Endothelial cell of umbilical vein (primary cell): ENCODE data around the gene SNCAIP. TPM values are rescaled to one million over a fixed set of nuclear protein-coding genes. Genes with fewer than 3 reads are reported as not detected.

ENCODE experiments used
- BruUV-seq: library from RNA; stranded (reverse); fragments of 400-500 nt; replicated peaks from 2 replicates; lab custom pipeline; 2021; lab: Mats Ljungman, UMichigan
- CTCF ChIA-PET: fragments of 300-600, 350-600 bp; sonication (Branson Sonifier 250); formaldehyde crosslinking; loops from one replicate; lab custom pipeline; 2021; ENCODE audit warnings: antibody characterized with exemption, inconsistent platforms; lab: Charles Lee
- POLR2A ChIA-PET: fragments of 300-600, 350-600 bp; sonication (Branson Sonifier 250); formaldehyde crosslinking; loops from one replicate; lab custom pipeline; 2021; ENCODE audit warnings: antibody characterized with exemption, inconsistent platforms; lab: Charles Lee
- DNase-seq: peaks from one replicate; pipeline ENCODE4 v3.0.0-alpha.2; 2011; ENCODE audit warnings: low read depth, low spot score
- FAIRE-seq: peaks from 2 replicates; lab custom pipeline; 2011; peaks lifted over from hg19 to GRCh38; lab: Jason Lieb, UNC
- H2AFZ ChIP-seq: 2 replicates; pipeline ENCODE4 v1.6.0; 2012; ENCODE audit warnings: low read depth, low read length, control low read depth, inconsistent platforms
- H3K27ac ChIP-seq: 2 replicates; pipeline ENCODE4 v1.5.1; 2011; ENCODE audit warnings: low read depth, mild to moderate bottlenecking, control low read depth, low read length, moderate library complexity; ENCODE audit not compliant: insufficient read depth
- H3K27me3 ChIP-seq, 2 experiments: 2 replicates each; pipeline versions ENCODE4 v1.6.0 to v1.6.1; 2011; ENCODE audit warnings: low read length in 2 of 2, mixed read lengths in 1 of 2; ENCODE audit not compliant: control insufficient read depth in 2 of 2, insufficient read depth in 2 of 2
- H3K36me3 ChIP-seq, 2 experiments: 2 replicates in 1 of 2; 3 replicates in 1 of 2; pipeline ENCODE4 v1.5.1; 2011; ENCODE audit warnings: low read length in 2 of 2, mild to moderate bottlenecking in 1 of 2, moderate library complexity in 1 of 2; ENCODE audit not compliant: control insufficient read depth in 2 of 2, insufficient read depth in 2 of 2; ENCODE audit errors: extremely low read depth in 1 of 2
- H3K4me1 ChIP-seq: 3 replicates; pipeline ENCODE4 v1.5.1; 2011; ENCODE audit warnings: mild to moderate bottlenecking, low read length; ENCODE audit not compliant: control insufficient read depth, insufficient read depth; ENCODE audit errors: extremely low read depth
- H3K4me2 ChIP-seq: 2 replicates; pipeline ENCODE4 v1.6.1; 2011; ENCODE audit warnings: low read length, control low read depth, mixed read lengths; ENCODE audit not compliant: insufficient read depth
- H3K4me3 ChIP-seq, 3 experiments: fragments of 200-600 bp in 1 of 3; sonication (generic), shearing (Covaris generic) in 1 of 3; replicated peaks in 1 of 3; 2 replicates each; pipeline ENCODE4 v1.5.1; 2011 to 2016; ENCODE audit warnings: control low read depth in 3 of 3, low read length in 3 of 3, mild to moderate bottlenecking in 2 of 3, inconsistent platforms in 1 of 3, low read depth in 1 of 3, moderate library complexity in 1 of 3; ENCODE audit not compliant: insufficient read depth in 1 of 3
- H3K79me2 ChIP-seq: 2 replicates; pipeline ENCODE4 v1.6.0; 2012; ENCODE audit warnings: low read length, inconsistent platforms; ENCODE audit not compliant: control insufficient read depth, insufficient read depth
- H3K9ac ChIP-seq: replicated peaks from 2 replicates; pipeline ENCODE3; 2011; ENCODE audit warnings: low read length, control low read depth; ENCODE audit not compliant: insufficient read depth; ENCODE audit errors: extremely low read depth
- H3K9me1 ChIP-seq: replicated peaks from 3 replicates; pipeline ENCODE4 v1.6.0; 2011; ENCODE audit warnings: mild to moderate bottlenecking, low read length; ENCODE audit not compliant: control insufficient read depth, insufficient read depth; ENCODE audit errors: extremely low read depth
- H3K9me3 ChIP-seq: replicated peaks from 2 replicates; pipeline ENCODE4 v1.5.1; 2012; ENCODE audit warnings: low read length, inconsistent platforms; ENCODE audit not compliant: control insufficient read depth, insufficient read depth
- H4K20me1 ChIP-seq: replicated peaks from 2 replicates; pipeline ENCODE3; 2011; ENCODE audit warnings: mild to moderate bottlenecking, low read length; ENCODE audit not compliant: control insufficient read depth, insufficient read depth; ENCODE audit errors: extremely low read depth
- EZH2 ChIP-seq: IDR thresholded peaks from 2 replicates; pipeline ENCODE4 v1.6.1; 2012; ENCODE audit warnings: borderline replicate concordance, low read depth, mild to moderate bottlenecking, moderate library complexity, low read length, inconsistent platforms; ENCODE audit not compliant: severe bottlenecking
- FOS ChIP-seq: IDR thresholded peaks from 2 replicates; pipeline ENCODE4 v1.6.1; 2011; ENCODE audit warnings: mild to moderate bottlenecking, low read length, moderate library complexity, borderline replicate concordance; ENCODE audit not compliant: insufficient read depth
- GATA2 ChIP-seq: IDR thresholded peaks from 2 replicates; pipeline ENCODE4 v1.7.0; 2011; ENCODE audit warnings: low read depth, mild to moderate bottlenecking, moderate library complexity, mixed read lengths, low read length; ENCODE audit not compliant: insufficient read length, insufficient read depth
- MAX ChIP-seq: IDR thresholded peaks from 2 replicates; pipeline ENCODE4 v1.6.1; 2011; ENCODE audit not compliant: insufficient read depth, insufficient read length
- MYC ChIP-seq: IDR thresholded peaks from one replicate; pipeline ENCODE4 v1.6.1; 2011; ENCODE audit warnings: mild to moderate bottlenecking, low read depth, low read length
- POLR2A ChIP-seq: IDR thresholded peaks from 2 replicates; pipeline ENCODE4 v1.6.1; 2012; ENCODE audit warnings: low read depth, mild to moderate bottlenecking, control low read depth, low read length
- POLR2AphosphoS5 ChIP-seq: IDR thresholded peaks from 2 replicates; pipeline ENCODE4 v1.6.1; 2012; ENCODE audit warnings: low read depth, mild to moderate bottlenecking, control low read depth, low read length, moderate library complexity; ENCODE audit not compliant: insufficient read depth
- dilution Hi-C: fragments of 300-500 bp; cut with MboI; formaldehyde crosslinking; loops from one replicate; pipeline ENCODE4 v1.15.0; 2019; ENCODE audit warnings: low sequenced_read_pairs; ENCODE audit not compliant: extremely low pct_ligation_motif_present
- intact Hi-C: fragments of 100-400 bp; cut with micrococcal nuclease; formaldehyde crosslinking; loops from one replicate; pipeline ENCODE4 v1.10.0; 2022
- polyA plus RNA-seq, 4 experiments: library from polyadenylated mRNA; depleted of rRNA in 3 of 4; stranded (reverse) in 3 of 4; unstranded in 1 of 4; fragments of >200 nt; gene quantifications; 2 replicates each; pipeline versions ENCODE4 v1.2.1 to v1.2.3, GENCODE V29; 2011 to 2012; ENCODE audit warnings: missing spikeins in 1 of 4
- total RNA-seq: library from RNA; stranded (reverse); gene quantifications from 2 replicates; pipeline ENCODE4 v1.2.3, GENCODE V29; 2021
- TF ChIP-seq, protein P1 (sequence below), 2 donors: IDR thresholded peaks; 1 replicate in 1 of 2; 2 replicates in 1 of 2; pipeline ENCODE4 v1.5.1; 2011; ENCODE audit warnings: low read length in 2 of 2, mild to moderate bottlenecking in 2 of 2, moderate library complexity in 2 of 2, control low read depth in 1 of 2, inconsistent platforms in 1 of 2, low read depth in 1 of 2; ENCODE audit not compliant: insufficient read depth in 1 of 2; ENCODE audit errors: extremely low read depth in 1 of 2

The SNCAIP gene
- total and polyA plus RNA-seq, 2 donors (not counting 3 experiments of a cell fraction or from before 2014, with no cell fraction given): 13.1 to 42.0 TPM

- ChIA-PET POLR2A (no interaction called here), CTCF (no interaction called here)
- dilution Hi-C loops: no loop called here
- H2AFZ ChIP-seq: no peak overlapping the region
- DNase-seq (no peak), FAIRE-seq (no peak)
- no peak overlapping the region for H3K27ac ChIP-seq
- no peaks in the 10 kb centered on the region for H3K27me3 ChIP-seq
- no peaks in the 10 kb centered on the region for H3K9me3 ChIP-seq
- no peak overlapping the region for H3K9ac ChIP-seq
- H3K4me1 ChIP-seq: no peaks in the 10 kb centered on the region
- TF ChIP-seq MAX: no peak
- TF ChIP-seq EZH2: no peak
- TF ChIP-seq GATA2: no peak
- TF ChIP-seq POLR2A: no peak
- TF ChIP-seq POLR2AphosphoS5: no peak
- TF ChIP-seq, protein P1, sequence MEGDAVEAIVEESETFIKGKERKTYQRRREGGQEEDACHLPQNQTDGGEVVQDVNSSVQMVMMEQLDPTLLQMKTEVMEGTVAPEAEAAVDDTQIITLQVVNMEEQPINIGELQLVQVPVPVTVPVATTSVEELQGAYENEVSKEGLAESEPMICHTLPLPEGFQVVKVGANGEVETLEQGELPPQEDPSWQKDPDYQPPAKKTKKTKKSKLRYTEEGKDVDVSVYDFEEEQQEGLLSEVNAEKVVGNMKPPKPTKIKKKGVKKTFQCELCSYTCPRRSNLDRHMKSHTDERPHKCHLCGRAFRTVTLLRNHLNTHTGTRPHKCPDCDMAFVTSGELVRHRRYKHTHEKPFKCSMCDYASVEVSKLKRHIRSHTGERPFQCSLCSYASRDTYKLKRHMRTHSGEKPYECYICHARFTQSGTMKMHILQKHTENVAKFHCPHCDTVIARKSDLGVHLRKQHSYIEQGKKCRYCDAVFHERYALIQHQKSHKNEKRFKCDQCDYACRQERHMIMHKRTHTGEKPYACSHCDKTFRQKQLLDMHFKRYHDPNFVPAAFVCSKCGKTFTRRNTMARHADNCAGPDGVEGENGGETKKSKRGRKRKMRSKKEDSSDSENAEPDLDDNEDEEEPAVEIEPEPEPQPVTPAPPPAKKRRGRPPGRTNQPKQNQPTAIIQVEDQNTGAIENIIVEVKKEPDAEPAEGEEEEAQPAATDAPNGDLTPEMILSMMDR (IDR thresholded peaks at IDR 0.05; ENCODE audit: extremely low read depth in 1 of 2, insufficient read depth in 1 of 2, low read depth in 1 of 2, low read length in 2 of 2): no peak
- no peak for TF ChIP-seq FOS
- no peak for TF ChIP-seq MYC
- H3K79me2 ChIP-seq: no peaks in the 10 kb centered on the region
- H3K36me3 ChIP-seq: no peaks in the 10 kb centered on the region
- no peaks in the 10 kb centered on the region for H4K20me1 ChIP-seq
- no peaks in the 10 kb centered on the region for H3K9me1 ChIP-seq
- H3K4me2 ChIP-seq: no peak overlapping the region
- intact Hi-C loops: no loop called here
- H3K4me3 ChIP-seq: no peak overlapping the region
- BruUV-seq: no TSS peak
These were observed 123.7 kb downstream of the SNCAIP start for GRCh38 chr5:122435761-122436160.
